ENCODE data around the gene PGAP1. TPM values are rescaled to one million over a fixed set of nuclear protein-coding genes. Genes with fewer than 3 reads are reported as not detected.

Gene PGAP1
- total RNA-seq, 2 experiments from 2014 or later = 17.8 to 19.2 TPM

DNA sequence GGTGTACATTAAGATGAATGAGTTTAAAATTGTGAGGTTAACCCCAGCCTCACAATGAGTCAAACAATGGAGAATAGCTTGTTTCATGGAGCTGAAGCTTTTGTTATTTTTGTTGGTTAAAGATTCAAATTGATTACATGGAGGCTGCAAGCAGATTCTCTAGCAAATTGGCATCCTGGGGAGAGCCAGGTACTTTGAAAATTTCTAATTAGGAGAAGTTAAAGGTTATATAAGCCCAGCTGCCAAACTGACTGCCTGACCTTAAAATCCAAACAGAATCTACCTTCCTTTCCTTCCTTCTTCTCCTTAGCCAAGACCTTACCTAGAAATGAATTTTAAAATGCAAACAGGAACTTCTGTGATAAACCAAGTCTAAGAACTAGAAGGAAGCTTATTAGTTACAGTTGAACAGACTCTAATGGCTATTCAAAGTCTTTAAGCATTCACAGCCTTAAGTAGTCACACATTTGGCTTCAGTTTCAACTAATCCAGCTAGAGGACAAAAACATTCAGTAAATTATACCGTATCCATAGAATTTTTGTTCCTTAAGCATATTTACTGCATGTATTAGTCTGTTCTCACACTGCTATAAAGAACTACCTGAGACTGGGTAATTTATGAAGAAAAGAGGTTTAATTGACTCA lies 31.5 kb upstream of the PGAP1 start:
- H3K9me3 Mint-ChIP-seq = peaks cover 2% of the 10 kb centered on the region
- no peaks in the 10 kb centered on the region for H3K27me3 Mint-ChIP-seq
- peak overlapping the region; percentile 1 for H3K27ac Mint-ChIP-seq
- H3K4me3 Mint-ChIP-seq = no peak overlapping the region
- peaks cover 22% of the 10 kb centered on the region for H3K4me1 Mint-ChIP-seq
- peaks cover 2% of the 10 kb centered on the region for H3K36me3 Mint-ChIP-seq
- no peak for DNase-seq

DNA sequence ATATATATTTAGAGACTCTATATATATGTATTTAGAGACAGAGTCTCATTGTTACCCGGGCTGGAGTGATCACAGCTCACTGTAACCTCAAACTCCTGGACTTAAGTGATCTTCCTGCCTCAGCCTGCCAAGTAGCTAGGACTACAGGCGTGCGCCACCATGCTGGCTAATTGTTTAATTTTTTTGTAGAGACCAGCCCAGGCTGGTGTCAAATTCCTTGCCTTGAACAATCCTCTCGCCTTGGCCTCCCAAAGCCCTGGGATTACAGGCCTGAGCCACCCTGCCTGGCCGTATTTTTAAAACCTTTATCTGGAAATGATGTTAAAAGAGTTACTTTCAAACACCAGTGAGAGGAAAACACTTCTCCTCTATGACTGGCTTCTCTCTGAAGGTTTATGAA lies 30.9 kb upstream of the PGAP1 start:
- no peaks in the 10 kb centered on the region for H3K36me3 Mint-ChIP-seq
- peaks cover 18% of the 10 kb centered on the region for H3K4me1 Mint-ChIP-seq
- H3K27ac Mint-ChIP-seq = no peak overlapping the region
- no peaks in the 10 kb centered on the region for H3K27me3 Mint-ChIP-seq
- DNase-seq = no peak
- H3K9me3 Mint-ChIP-seq = peaks cover 2% of the 10 kb centered on the region
- H3K4me3 Mint-ChIP-seq = no peak overlapping the region

DNA sequence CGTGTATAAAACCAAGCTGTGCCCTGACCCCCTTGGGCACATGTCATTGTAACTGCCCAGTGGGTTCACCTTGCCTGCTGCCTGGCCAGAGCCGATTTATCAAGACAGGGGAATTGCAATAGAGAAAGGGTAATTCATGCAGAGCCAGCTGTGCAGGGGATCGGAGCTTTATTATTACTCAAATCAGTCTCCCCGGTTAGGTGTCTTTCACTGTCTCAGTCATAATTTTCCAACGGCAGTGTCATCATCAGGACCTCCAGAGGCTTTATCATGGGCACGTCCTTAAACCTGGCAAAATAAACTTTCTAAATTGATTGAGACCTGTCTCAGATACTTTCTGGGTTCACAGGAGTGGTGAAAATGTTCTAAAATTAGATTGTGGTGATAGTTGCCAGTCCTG lies 29.6 kb upstream of the PGAP1 start:
- H3K27me3 Mint-ChIP-seq = no peaks in the 10 kb centered on the region
- H3K4me1 Mint-ChIP-seq = peaks cover 6% of the 10 kb centered on the region
- H3K36me3 Mint-ChIP-seq = no peaks in the 10 kb centered on the region
- peaks cover 2% of the 10 kb centered on the region for H3K9me3 Mint-ChIP-seq
- H3K4me3 Mint-ChIP-seq = no peak overlapping the region
- no peak for DNase-seq
- H3K27ac Mint-ChIP-seq = no peak overlapping the region

DNA sequence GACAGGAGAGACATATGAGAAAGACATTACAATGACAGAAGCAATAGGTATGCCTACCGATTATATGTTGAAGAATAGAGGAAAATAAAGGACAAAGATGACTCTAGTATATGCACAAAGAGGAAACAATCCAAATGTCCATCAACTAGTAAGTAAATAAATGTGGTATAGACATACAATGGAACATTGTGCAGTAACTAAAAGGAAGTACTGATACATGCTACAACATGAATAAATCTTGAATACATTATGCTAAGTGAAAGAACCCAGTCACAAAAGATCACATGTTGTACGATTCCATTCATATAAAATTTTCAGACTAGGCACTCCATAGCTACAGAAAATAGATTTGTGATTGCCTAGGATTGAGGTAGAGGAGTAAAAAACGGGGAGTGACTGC lies 28.5 kb upstream of the PGAP1 start:
- Mint-ChIP-seq H3K36me3 (no peaks in the 10 kb centered on the region), H3K4me1 (peaks cover 8% of the 10 kb centered on the region), H3K27ac (no peak overlapping the region), H3K4me3 (no peak overlapping the region), H3K9me3 (peaks cover 2% of the 10 kb centered on the region), H3K27me3 (peaks cover 5% of the 10 kb centered on the region)
- no peak for DNase-seq

DNA sequence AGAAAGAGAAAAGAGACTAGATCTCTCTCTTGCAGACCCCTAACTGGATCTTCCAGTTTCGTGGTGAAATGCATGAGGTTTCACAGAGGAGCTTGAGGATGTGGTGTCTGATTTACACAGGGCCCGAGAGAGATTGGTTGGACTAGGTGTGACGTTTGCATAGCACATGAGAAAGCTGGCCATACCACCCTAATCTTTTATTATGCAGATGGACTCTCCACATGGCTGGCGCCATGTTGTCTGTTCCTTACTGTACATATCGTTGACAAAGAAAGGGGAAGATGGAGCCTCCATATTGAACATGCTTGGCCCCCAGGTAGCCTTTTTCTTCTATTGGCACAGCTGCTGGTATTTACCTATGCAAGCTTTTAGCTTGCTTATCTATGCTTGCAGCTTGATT lies 27.5 kb upstream of the PGAP1 start:
- peaks cover 8% of the 10 kb centered on the region for H3K27me3 Mint-ChIP-seq
- no peaks in the 10 kb centered on the region for H3K36me3 Mint-ChIP-seq
- no peak overlapping the region for H3K27ac Mint-ChIP-seq
- peaks cover 2% of the 10 kb centered on the region for H3K9me3 Mint-ChIP-seq
- H3K4me3 Mint-ChIP-seq = no peak overlapping the region
- H3K4me1 Mint-ChIP-seq = peaks cover 8% of the 10 kb centered on the region
- no peak for DNase-seq

DNA sequence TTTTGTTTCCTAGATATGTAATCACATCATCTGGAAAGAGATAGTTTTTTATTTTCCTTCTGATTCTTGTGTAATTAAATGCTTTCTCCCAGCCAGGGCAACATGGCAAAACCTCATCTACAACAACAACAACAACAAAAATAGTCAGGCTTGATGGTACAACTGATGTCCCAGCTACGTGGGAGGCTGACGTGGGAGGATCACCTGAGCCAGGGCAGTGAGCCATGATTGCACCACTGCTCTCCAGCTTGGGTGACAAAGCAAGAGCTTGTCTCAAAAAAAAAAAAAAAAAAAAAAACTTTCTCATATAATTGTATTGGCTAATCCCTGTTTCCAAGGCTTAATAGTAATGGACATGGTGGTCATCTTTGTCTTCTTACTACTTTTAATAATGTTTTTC lies 26.4 kb upstream of the PGAP1 start:
- Mint-ChIP-seq H3K36me3 (no peaks in the 10 kb centered on the region), H3K27me3 (peaks cover 8% of the 10 kb centered on the region), H3K4me1 (peaks cover 2% of the 10 kb centered on the region), H3K4me3 (no peak overlapping the region), H3K9me3 (no peaks in the 10 kb centered on the region), H3K27ac (no peak overlapping the region)
- DNase-seq = no peak

DNA sequence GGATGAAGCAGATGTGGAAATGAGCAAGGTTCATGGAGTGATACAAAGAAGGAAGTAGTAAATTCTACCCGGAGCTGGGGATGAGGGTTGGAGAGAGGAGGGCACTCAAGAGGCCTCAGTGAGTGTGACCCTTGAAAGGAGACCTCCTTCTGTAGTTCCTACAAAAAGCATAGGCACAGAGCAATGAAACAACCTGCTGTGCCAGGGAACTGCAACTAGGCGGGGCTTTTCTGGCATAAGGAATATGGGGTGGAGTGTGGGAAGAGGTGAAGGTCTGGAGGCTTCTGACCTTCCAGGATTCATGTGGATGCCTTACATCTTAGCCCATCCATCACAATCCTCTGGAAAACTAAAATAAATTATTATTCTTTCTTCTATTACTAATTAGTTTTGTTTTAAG lies 25.5 kb upstream of the PGAP1 start:
- no peak overlapping the region for H3K4me3 Mint-ChIP-seq
- no peaks in the 10 kb centered on the region for H3K9me3 Mint-ChIP-seq
- no peaks in the 10 kb centered on the region for H3K36me3 Mint-ChIP-seq
- peaks cover 9% of the 10 kb centered on the region for H3K27me3 Mint-ChIP-seq
- no peak overlapping the region for H3K27ac Mint-ChIP-seq
- DNase-seq = no peak
- H3K4me1 Mint-ChIP-seq = peaks cover 2% of the 10 kb centered on the region

DNA sequence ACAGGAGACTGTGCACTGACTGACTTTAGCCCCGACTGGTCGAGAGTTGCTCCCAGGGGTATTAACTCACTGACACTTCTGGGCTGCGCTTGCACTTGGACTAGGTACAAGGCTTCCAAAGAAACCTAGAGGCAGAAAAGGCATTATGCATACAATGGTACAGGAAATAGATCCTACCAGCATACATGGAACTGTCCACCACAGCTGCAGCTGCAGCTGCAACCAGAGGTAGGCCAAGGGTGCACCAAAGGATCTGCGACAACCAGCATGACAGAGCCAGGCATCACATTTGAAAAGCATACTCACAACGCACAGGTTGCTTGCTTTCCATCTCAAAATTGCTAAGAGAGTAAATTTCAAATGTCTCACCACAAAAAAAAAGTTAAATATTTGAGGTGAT lies 22.6 kb upstream of the PGAP1 start:
- Mint-ChIP-seq H3K27ac (no peak overlapping the region), H3K27me3 (peaks cover 15% of the 10 kb centered on the region), H3K36me3 (no peaks in the 10 kb centered on the region), H3K4me1 (peaks cover 2% of the 10 kb centered on the region), H3K9me3 (no peaks in the 10 kb centered on the region), H3K4me3 (no peak overlapping the region)
- no peak for DNase-seq

DNA sequence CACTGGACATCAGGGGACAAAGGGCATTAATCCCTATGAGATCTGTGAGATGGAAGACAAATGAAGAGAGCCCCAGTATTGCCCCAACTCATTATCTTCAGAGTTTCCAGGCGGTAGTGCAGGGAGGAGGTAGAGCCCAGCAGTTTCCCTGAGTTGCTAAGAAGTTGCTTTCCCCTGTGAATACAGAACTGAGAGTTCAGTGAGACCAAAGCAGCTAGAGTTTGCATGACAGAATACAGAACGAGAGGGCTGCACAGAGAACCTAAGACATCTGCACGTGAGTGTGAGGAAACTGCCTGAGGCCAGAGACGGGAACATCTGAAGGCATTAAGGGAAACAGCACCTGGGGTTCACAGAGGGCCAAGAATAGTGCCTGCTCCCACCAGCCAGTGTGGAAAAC lies 18.1 kb upstream of the PGAP1 start:
- H3K9me3 Mint-ChIP-seq = no peaks in the 10 kb centered on the region
- H3K27me3 Mint-ChIP-seq = peaks cover 7% of the 10 kb centered on the region
- no peak overlapping the region for H3K27ac Mint-ChIP-seq
- H3K4me3 Mint-ChIP-seq = no peak overlapping the region
- peaks cover 5% of the 10 kb centered on the region for H3K4me1 Mint-ChIP-seq
- no peak for DNase-seq
- H3K36me3 Mint-ChIP-seq = no peaks in the 10 kb centered on the region

DNA sequence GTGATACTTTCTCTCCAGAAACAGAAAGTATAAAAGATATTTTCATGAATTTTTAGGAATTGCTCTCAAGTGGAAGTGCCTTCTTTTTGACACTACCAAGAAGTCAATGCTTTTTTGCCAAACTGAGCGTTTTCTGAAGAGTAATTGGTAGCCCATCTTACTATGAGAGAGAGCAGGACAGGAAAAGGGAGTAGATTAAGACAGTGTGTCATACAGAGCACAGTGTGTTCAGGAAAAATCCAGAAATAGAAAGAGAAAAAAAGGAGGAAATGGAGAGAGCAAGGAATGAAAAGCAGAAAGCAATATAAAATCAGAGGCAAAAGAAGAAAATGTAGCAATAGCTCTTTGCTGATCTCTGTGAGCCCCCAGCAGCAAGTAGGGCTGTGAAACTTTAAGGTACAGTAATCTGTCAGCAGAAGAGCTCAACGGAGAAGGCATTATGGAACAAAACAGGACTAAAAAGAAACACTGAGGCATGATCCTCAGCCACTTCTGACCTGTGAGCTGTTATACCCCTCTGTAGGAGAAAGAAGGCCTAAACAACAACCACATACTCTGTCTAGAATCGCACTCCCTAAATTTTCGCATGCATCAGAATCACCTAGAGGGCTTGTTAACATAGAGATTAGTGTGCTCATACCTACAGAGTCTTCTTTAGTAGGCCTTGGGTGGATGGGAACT lies 15.0 kb upstream of the PGAP1 start:
- peaks cover 5% of the 10 kb centered on the region for H3K4me1 Mint-ChIP-seq

DNA sequence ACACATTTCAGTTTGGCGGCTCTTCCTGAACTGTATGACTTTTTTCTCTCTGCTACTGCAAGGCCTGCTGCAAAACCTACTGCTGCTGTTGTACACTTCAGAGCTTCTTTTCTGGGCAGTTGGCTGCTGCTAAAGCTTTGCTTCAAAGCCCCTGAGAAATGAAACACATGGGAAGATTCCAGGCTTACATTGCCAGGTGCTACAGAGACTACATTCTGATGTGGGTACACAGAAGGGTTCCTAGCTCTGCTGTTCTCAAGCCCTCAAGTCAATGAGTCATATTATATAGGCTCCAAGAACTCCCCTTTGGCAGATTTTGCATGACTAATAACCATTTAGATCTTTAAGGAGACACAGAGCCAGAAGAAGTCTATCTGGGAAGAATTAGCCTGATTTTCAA lies 12.9 kb upstream of the PGAP1 start:
- DNase-seq = no peak
- no peaks in the 10 kb centered on the region for H3K9me3 Mint-ChIP-seq
- peaks cover 5% of the 10 kb centered on the region for H3K4me1 Mint-ChIP-seq
- H3K27ac Mint-ChIP-seq = no peak overlapping the region
- no peaks in the 10 kb centered on the region for H3K27me3 Mint-ChIP-seq
- no peak overlapping the region for H3K4me3 Mint-ChIP-seq
- no peaks in the 10 kb centered on the region for H3K36me3 Mint-ChIP-seq

More for the DNA sequence above, 15.0 kb upstream of the PGAP1 start:
- no peak for DNase-seq
- H3K36me3 Mint-ChIP-seq = no peaks in the 10 kb centered on the region
- no peak overlapping the region for H3K4me3 Mint-ChIP-seq
- H3K9me3 Mint-ChIP-seq = no peaks in the 10 kb centered on the region
- no peak overlapping the region for H3K27ac Mint-ChIP-seq
- H3K27me3 Mint-ChIP-seq = peaks cover 3% of the 10 kb centered on the region

DNA sequence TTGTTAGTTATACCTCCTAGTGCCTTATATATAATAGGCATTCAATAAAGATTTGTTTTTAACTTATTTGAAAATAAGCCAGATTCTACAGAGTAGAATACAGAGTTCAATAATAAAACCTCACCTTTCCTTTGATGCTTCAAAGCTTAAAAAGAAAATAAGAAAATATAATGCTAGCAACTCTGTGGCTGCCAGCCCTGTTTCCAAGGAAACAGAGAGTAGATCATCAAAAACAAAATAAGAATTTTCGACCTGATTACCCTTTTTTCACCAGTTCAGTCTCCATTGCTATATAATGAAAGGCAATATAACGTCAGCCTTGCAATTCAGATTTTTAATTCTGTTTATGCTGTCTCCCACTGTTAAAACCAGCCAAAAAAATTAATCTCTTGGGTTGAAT lies 8.9 kb upstream of the PGAP1 start:
- Mint-ChIP-seq H3K27me3 (no peaks in the 10 kb centered on the region), H3K4me3 (no peak overlapping the region), H3K9me3 (no peaks in the 10 kb centered on the region), H3K27ac (no peak overlapping the region), H3K4me1 (no peaks in the 10 kb centered on the region), H3K36me3 (no peaks in the 10 kb centered on the region)
- DNase-seq = no peak

DNA sequence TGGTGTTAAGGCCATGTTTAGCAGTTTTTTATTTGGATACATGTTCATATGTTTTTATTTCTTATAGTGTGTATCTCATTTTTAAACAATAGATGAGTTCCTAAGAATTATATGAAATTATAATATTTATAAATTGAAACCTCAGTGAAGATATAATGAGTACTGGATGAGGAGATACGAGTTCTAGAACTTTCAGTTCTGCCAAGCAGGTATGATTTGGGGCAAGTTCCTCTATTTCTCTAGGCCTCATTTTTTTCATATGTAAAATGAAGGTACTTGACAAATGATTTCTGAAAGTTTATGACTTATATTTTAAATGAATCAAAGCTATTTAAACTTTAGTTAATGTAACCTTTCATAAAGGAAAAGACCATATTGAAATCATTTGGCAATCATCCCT lies 8.2 kb upstream of the PGAP1 start:
- no peaks in the 10 kb centered on the region for H3K4me1 Mint-ChIP-seq
- H3K27ac Mint-ChIP-seq = no peak overlapping the region
- H3K4me3 Mint-ChIP-seq = no peak overlapping the region
- DNase-seq = no peak
- no peaks in the 10 kb centered on the region for H3K27me3 Mint-ChIP-seq
- H3K9me3 Mint-ChIP-seq = no peaks in the 10 kb centered on the region
- no peaks in the 10 kb centered on the region for H3K36me3 Mint-ChIP-seq

DNA sequence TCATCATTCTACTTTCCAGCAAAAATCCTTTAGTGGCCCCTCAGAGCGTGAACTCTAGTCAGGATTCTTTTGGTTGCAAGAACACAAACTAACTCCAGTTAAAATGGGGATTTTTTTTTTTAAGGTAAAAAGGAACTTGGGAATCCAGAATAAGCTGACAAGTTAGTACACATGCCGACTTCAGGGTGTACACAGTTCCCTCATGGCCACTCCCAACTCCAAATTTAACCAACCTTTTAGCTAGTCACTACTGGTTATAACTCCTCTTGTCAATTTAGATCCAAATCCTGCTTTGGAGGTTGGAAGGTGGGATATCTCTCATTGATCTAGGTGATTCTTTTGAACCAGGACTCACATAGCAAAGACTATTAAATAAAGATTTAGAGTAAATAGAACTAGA lies 5.0 kb upstream of the PGAP1 start:
- Mint-ChIP-seq H3K4me1 (peaks cover 9% of the 10 kb centered on the region), H3K27ac (no peak overlapping the region), H3K9me3 (no peaks in the 10 kb centered on the region), H3K36me3 (no peaks in the 10 kb centered on the region), H3K27me3 (no peaks in the 10 kb centered on the region), H3K4me3 (no peak overlapping the region)
- DNase-seq = no peak

DNA sequence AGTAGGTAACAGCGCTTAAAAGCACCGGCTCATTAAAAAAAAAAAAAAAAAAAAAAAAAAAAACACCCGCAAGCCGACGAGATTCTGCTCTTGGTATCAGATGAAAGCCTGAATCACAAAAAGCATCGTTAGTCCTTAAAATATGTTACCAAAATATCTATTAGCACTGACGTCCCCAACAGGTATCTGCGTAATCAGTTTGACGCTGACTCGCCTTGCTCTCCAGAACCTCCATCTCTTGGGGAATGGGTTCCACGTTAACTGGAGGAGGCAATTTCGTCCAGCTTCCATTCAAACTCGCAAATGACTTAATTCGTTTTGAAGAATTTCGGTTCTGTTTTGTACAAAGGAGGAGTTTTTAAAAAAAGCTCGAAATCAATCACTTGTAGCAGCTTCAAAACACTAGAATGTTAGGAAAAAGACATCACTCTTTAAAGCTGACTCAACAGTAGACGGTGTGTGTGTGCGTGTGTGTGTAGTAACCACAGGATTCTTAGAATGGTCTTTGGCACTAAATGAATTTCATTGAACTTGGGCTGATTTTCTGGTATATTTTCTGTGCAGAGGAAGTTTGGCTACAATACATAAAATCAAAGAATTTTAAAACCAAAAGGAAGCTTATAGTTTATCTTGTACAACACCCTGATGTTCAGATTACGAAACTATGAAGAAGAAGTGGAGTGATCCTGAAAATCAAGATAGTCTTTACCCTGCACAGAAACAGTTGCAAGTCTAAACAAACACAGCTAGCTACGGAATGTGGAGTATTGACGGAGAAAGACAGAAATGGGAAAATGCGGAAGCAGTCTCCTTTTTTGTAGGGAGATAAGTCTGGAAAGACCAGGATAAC lies 1.1 kb upstream of the PGAP1 start:
- H3K36me3 Mint-ChIP-seq = peaks cover 11% of the 10 kb centered on the region
- H3K4me1 Mint-ChIP-seq = peaks cover 26% of the 10 kb centered on the region
- no peaks in the 10 kb centered on the region for H3K27me3 Mint-ChIP-seq
- H3K27ac Mint-ChIP-seq = peak overlapping the region; percentile 99
- H3K9me3 Mint-ChIP-seq = no peaks in the 10 kb centered on the region
- peak; percentile 65 for DNase-seq
- H3K4me3 Mint-ChIP-seq = peak overlapping the region; percentile 99

Data from activated naive CD8-positive, alpha-beta T cell treated with anti-CD3 and anti-CD28 coated beads for 36 hours (primary cell).